Measurements from ENCODE around the gene PPCDC.
A peak's percentile ranks its signal among the peaks of the same experiment; 100 is the strongest.

PPCDC gene

GRCh38 chr15:75016431-75016830 lies 7.0 kb upstream of the PPCDC start:
- no peak for DNase-seq (ENCODE audit: low spot score)

GRCh38 chr15:75019916-75020315 lies 3.5 kb upstream of the PPCDC start:
- no peak for DNase-seq (ENCODE audit: low spot score)

GRCh38 chr15:75021341-75021740 lies 2.0 kb upstream of the PPCDC start:
- DNase-seq (ENCODE audit: low spot score), result no peak

- DNase-seq (ENCODE audit: low spot score), result no peak
Measured at GRCh38 chr15:75022783-75023180, 608 bp upstream of the PPCDC start.

GRCh38 chr15:75023872-75024636 lies 664 bp downstream of the PPCDC start:
- DNase-seq (ENCODE audit: low spot score), result no peak

GRCh38 chr15:75025107-75025506 lies 1.7 kb downstream of the PPCDC start:
- no peak for DNase-seq (ENCODE audit: low spot score)

- DNase-seq (ENCODE audit: low spot score), result no peak
Measured at GRCh38 chr15:75025548-75026260, 2.3 kb downstream of the PPCDC start.

- DNase-seq (ENCODE audit: low spot score), result no peak
Measured at GRCh38 chr15:75027551-75027950, 4.2 kb downstream of the PPCDC start.

GRCh38 chr15:75028991-75029377 lies 5.6 kb downstream of the PPCDC start:
- DNase-seq (ENCODE audit: low spot score), result no peak

- DNase-seq (ENCODE audit: low spot score), result peak; percentile 62
Measured at GRCh38 chr15:75029378-75030022, 6.1 kb downstream of the PPCDC start.

- no peak for DNase-seq (ENCODE audit: low spot score)
Measured at GRCh38 chr15:75030023-75030413, 6.6 kb downstream of the PPCDC start.

- DNase-seq (ENCODE audit: low spot score), result no peak
Measured at GRCh38 chr15:75030424-75030823, 7.0 kb downstream of the PPCDC start.

GRCh38 chr15:75031848-75032247 lies 8.5 kb downstream of the PPCDC start:
- DNase-seq (ENCODE audit: low spot score), result no peak

GRCh38 chr15:75032395-75032794 lies 9.0 kb downstream of the PPCDC start:
- DNase-seq (ENCODE audit: low spot score), result no peak

- no peak for DNase-seq (ENCODE audit: low spot score)
Measured at GRCh38 chr15:75033809-75034208, 10.4 kb downstream of the PPCDC start.

GRCh38 chr15:75034615-75035014 lies 11.2 kb downstream of the PPCDC start:
- no peak for DNase-seq (ENCODE audit: low spot score)

- peak; percentile 75 for DNase-seq (ENCODE audit: low spot score)
Measured at GRCh38 chr15:75036212-75036616, 12.8 kb downstream of the PPCDC start.

- DNase-seq (ENCODE audit: low spot score), result peak; percentile 49
Measured at GRCh38 chr15:75037685-75038084, 14.3 kb downstream of the PPCDC start.

- DNase-seq (ENCODE audit: low spot score), result no peak
Measured at GRCh38 chr15:75038231-75038630, 14.8 kb downstream of the PPCDC start.

- DNase-seq (ENCODE audit: low spot score), result peak; percentile 85
Measured at GRCh38 chr15:75042730-75043508, 19.5 kb downstream of the PPCDC start.

GRCh38 chr15:75043509-75044257 lies 20.3 kb downstream of the PPCDC start:
- peak; percentile 36 for DNase-seq (ENCODE audit: low spot score)
